Measurements from ENCODE around the gene CACNA1D.

DNA sequence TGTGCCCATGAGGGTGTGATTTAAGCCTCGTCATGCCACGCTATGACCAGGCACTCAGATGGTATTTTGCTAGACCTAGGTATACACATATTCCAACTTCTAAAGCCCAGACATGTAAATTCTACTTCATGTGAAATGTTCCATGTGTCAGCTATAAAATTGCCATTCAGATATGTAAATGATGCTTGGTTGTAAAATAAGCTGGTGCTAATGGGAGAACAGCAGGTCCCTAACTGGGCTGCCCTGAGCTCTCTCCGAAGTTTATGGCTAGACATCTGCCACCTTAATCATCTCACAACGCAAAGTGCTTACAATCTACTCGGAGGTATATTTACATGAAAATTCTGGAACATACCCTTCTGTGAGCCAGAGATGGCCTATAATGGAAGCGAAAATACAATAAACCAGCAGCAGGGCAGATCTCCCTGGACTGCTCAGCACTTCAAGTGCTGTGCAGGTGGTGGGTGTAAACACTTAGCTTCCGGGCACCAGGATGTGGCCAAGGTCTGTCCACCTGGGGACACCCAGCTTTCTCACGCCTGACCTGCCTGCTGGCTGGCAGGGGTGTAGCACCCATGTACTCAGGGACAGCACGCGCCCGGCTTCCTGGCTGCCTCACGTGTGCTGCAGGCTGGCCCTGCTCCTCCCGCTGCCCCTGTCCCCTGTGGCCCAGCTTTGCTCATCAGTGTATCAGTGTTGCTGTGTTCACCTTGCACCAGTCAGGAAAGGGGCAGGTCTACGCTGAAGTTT is 269.8 kb downstream of the CACNA1D start:
- TF ChIP-seq, protein P1, sequence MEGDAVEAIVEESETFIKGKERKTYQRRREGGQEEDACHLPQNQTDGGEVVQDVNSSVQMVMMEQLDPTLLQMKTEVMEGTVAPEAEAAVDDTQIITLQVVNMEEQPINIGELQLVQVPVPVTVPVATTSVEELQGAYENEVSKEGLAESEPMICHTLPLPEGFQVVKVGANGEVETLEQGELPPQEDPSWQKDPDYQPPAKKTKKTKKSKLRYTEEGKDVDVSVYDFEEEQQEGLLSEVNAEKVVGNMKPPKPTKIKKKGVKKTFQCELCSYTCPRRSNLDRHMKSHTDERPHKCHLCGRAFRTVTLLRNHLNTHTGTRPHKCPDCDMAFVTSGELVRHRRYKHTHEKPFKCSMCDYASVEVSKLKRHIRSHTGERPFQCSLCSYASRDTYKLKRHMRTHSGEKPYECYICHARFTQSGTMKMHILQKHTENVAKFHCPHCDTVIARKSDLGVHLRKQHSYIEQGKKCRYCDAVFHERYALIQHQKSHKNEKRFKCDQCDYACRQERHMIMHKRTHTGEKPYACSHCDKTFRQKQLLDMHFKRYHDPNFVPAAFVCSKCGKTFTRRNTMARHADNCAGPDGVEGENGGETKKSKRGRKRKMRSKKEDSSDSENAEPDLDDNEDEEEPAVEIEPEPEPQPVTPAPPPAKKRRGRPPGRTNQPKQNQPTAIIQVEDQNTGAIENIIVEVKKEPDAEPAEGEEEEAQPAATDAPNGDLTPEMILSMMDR (optimal IDR thresholded peaks at IDR 0.05 in 1 of 3, IDR thresholded peaks at IDR 0.05 in 1 of 3, conservative IDR thresholded peaks at IDR 0.05 in 1 of 3; ENCODE audit: extremely low read depth in 1 of 3, insufficient read depth in 2 of 3, low read length in 3 of 3): no peak
- no peak for TF ChIP-seq EZH2 (IDR thresholded peaks at IDR 0.05; ENCODE audit: low read length)
